PFSK-1 (cell line): Measurements from ENCODE around the gene WBP1.

Experiments used
- FOXP2 ChIP-seq: optimal IDR thresholded peaks from 2 replicates; pipeline ENCODE3; 2011; ENCODE audit warnings: borderline replicate concordance, control low read depth, inconsistent platforms; ENCODE audit not compliant: insufficient read depth; ENCODE audit errors: extremely low read length, extremely low read depth
- POLR2AphosphoS5 ChIP-seq: IDR thresholded peaks from 2 replicates; pipeline ENCODE4 v1.6.1; 2012; ENCODE audit warnings: low read depth, mild to moderate bottlenecking, control low read depth, low read length, moderate library complexity
- SIN3A ChIP-seq: IDR thresholded peaks from 2 replicates; pipeline ENCODE4 v1.6.1; 2012; ENCODE audit warnings: mild to moderate bottlenecking, low read length, moderate library complexity, borderline replicate concordance; ENCODE audit not compliant: insufficient read depth
- TAF1 ChIP-seq: IDR thresholded peaks from 2 replicates; pipeline ENCODE4 v1.6.1; 2012; ENCODE audit warnings: low read length, control low read depth, borderline replicate concordance; ENCODE audit not compliant: insufficient read depth
- TF ChIP-seq, protein P1 (sequence below), 2 experiments: IDR thresholded peaks; 2 replicates each; pipeline versions ENCODE4 v1.6.1 to v1.8.0; 2011 to 2012; ENCODE audit warnings: low read depth in 2 of 2, low read length in 2 of 2, control low read depth in 1 of 2, inconsistent platforms in 1 of 2, mild to moderate bottlenecking in 1 of 2, moderate library complexity in 1 of 2; ENCODE audit not compliant: insufficient read depth in 1 of 2

The WBP1 gene

DNA sequence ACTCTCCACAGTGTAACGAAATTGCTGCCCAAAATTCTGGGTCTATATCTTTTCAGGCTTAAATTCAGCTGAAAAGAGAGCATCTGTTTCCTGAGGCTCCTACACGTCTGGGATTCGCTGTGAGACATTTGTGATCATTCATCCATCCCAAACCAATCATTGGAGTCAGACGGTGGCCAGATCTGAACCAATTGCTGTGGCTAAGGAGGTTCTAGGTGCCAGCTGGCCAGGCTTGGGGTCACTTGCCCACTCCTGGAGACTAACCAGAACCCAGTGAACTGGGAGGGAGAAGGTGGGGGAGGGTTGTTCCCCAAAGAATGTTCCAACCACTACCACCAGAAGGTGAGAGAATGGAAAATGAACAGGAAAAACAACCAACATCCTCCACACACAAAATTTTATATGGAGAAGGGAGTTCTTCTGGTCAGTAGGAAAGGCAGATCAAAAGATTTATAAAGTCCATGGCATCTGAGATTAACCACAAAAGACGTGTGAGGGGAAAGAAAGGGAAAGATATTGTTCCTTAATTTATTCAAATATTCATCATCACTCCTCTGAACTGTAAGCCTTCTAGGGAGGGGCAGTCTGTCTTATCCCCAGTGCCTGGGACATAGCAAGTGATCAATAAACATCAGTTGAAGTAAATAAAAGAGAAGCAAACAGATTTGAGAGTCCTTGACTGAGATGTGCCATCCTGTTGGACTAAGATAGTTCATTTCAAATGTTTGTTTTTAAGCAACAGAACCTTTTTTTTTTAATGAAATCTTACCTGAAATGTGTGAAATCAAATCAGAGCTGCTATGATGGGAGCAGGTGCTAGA lies 13.5 kb upstream of the WBP1 start:
- TF ChIP-seq SIN3A: no peak
- TF ChIP-seq FOXP2: no peak
- TF ChIP-seq, protein P1, sequence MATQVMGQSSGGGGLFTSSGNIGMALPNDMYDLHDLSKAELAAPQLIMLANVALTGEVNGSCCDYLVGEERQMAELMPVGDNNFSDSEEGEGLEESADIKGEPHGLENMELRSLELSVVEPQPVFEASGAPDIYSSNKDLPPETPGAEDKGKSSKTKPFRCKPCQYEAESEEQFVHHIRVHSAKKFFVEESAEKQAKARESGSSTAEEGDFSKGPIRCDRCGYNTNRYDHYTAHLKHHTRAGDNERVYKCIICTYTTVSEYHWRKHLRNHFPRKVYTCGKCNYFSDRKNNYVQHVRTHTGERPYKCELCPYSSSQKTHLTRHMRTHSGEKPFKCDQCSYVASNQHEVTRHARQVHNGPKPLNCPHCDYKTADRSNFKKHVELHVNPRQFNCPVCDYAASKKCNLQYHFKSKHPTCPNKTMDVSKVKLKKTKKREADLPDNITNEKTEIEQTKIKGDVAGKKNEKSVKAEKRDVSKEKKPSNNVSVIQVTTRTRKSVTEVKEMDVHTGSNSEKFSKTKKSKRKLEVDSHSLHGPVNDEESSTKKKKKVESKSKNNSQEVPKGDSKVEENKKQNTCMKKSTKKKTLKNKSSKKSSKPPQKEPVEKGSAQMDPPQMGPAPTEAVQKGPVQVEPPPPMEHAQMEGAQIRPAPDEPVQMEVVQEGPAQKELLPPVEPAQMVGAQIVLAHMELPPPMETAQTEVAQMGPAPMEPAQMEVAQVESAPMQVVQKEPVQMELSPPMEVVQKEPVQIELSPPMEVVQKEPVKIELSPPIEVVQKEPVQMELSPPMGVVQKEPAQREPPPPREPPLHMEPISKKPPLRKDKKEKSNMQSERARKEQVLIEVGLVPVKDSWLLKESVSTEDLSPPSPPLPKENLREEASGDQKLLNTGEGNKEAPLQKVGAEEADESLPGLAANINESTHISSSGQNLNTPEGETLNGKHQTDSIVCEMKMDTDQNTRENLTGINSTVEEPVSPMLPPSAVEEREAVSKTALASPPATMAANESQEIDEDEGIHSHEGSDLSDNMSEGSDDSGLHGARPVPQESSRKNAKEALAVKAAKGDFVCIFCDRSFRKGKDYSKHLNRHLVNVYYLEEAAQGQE (IDR thresholded peaks at IDR 0.05; ENCODE audit: insufficient read depth in 1 of 2, low read depth in 2 of 2, low read length in 2 of 2): no peak
- no peak for TF ChIP-seq POLR2AphosphoS5
- no peak for TF ChIP-seq TAF1

DNA sequence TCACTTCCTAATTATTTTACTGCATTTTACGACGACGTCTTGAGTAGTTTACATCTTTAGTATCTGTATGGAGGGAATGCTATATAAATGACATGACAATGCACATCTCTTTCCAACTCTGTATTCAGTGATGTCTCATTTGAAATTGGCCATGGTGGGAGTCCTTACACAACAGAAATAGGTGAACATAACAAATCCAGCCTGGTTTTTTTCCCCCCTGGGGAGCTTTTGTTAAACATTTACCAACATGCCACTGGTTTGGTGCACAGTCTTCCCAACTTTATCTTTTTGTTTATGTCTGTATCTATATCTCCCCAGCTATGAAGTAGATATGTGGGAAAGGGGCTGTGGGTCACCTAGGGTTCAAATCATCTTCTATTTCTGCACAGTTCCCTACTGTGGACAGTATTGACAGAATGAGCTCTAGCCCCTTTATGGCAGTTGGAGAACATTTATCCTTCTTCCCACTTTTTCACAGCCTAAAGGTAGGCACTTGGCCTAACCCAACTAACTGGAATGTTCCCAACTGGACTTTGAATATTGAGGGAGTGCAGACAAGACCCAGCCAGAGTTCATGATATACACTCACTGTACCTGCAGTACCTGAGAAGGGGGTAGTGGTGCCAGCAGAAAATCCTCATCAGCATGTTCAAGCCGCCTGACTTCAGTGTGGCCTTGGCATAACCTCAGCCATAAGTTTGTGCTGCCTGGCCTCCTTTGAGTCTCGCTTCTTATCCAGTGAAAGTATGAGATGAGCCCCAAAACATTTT lies 10.8 kb upstream of the WBP1 start:
- TF ChIP-seq POLR2AphosphoS5 (no peak), SIN3A (no peak), FOXP2 (no peak), TAF1 (no peak)
- TF ChIP-seq, protein P1 (IDR thresholded peaks at IDR 0.05; ENCODE audit: insufficient read depth in 1 of 2, low read depth in 2 of 2, low read length in 2 of 2): no peak

DNA sequence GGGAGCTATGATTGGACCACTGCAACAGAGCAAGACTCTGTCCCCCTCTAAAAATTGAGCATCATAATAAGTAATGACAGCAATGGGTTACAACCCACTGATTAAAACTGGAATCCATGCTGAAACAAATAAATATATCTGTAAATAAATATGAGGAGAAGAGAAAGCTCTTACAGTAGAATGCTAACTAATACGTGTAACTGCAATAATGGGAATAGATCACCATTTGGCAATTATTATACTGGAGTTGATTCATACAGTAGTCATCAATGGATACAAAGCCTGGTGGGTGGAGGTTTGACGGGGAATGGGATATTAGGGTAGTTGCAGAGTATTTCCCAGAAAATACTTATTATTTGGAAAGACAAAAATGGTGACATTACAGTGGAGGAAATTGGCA lies 9.5 kb upstream of the WBP1 start:
- TF ChIP-seq SIN3A: no peak
- no peak for TF ChIP-seq POLR2AphosphoS5
- TF ChIP-seq FOXP2: no peak
- TF ChIP-seq TAF1: no peak
- TF ChIP-seq, protein P1 (IDR thresholded peaks at IDR 0.05; ENCODE audit: insufficient read depth in 1 of 2, low read depth in 2 of 2, low read length in 2 of 2): no peak

DNA sequence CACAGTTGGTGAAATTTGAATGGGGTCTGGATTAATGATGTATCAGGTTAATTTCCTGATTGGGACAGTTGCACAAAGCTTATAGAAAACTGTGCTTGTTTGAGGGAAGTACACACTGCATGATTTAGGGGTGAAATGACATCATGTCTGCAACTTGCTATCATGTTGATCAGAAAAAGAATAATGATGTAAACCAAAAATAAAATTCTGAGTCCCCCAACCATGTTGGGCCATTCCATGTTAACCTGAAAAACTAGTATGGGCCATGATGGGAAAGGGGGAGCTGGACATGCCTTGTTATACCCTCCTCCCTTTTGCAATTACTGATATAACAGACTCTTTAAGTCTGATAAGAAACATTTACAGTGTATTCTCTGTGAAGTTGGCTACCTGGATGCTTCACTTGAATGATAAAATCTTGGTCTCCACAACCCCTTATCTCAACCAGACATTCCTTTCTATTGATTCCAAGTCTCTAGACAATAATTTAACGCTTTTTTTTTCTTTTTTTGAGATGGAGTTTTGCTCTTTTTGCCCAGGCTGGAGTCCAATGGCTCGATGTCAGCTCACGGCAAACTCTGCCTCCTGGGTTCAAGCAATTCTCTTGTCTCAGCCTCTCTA lies 7.6 kb upstream of the WBP1 start:
- no peak for TF ChIP-seq POLR2AphosphoS5
- TF ChIP-seq TAF1: no peak
- TF ChIP-seq, protein P1 (IDR thresholded peaks at IDR 0.05; ENCODE audit: insufficient read depth in 1 of 2, low read depth in 2 of 2, low read length in 2 of 2): no peak
- TF ChIP-seq SIN3A: no peak
- TF ChIP-seq FOXP2: no peak
